BJ (cell line): ENCODE measurements around the gene CEP63. TPM values are rescaled to one million over a fixed set of nuclear protein-coding genes. Genes with fewer than 3 reads are reported as not detected.

Experiments
- CTCF ChIA-PET: fragments of 350-600 bp; formaldehyde crosslinking; extraction: SDS; loops from one replicate; lab custom pipeline; 2021; ENCODE audit warnings: antibody characterized with exemption, inconsistent platforms; lab: Yijun Ruan, JAX
- POLR2A ChIA-PET: fragments of 300-600 bp; sonication (Branson Sonifier 250); formaldehyde crosslinking; extraction: SDS; loops from one replicate; lab custom pipeline; 2021; ENCODE audit warnings: antibody characterized with exemption; lab: Charles Lee
- DNase-seq: peaks from one replicate; pipeline ENCODE4 v3.0.0-alpha.2; 2011; ENCODE audit warnings: low read depth
- H3K27me3 ChIP-seq: 2 replicates; pipeline ENCODE4 v1.6.0; 2011; ENCODE audit warnings: low read length; ENCODE audit not compliant: control insufficient read depth, insufficient read depth
- H3K36me3 ChIP-seq: 2 replicates; pipeline ENCODE4 v1.5.1; 2011; ENCODE audit warnings: low read length; ENCODE audit not compliant: control insufficient read depth, insufficient read depth
- H3K4me3 ChIP-seq: 2 replicates; pipeline ENCODE4 v1.5.1; 2011; ENCODE audit warnings: low read depth, mild to moderate bottlenecking, control low read depth, low read length
- CTCF ChIP-seq: IDR thresholded peaks from 2 replicates; pipeline ENCODE4 v1.5.1; 2011; ENCODE audit warnings: low read depth, mild to moderate bottlenecking, control low read depth, inconsistent platforms, low read length, moderate library complexity; ENCODE audit not compliant: insufficient read depth
- polyA plus RNA-seq: library from polyadenylated mRNA; depleted of rRNA; stranded (reverse); fragments of >200 nt; gene quantifications from 2 replicates; pipeline ENCODE4 v1.2.3, GENCODE V29; 2011

Gene CEP63
- polyA plus RNA-seq, 1 experiment: 6.4 TPM

GRCh38 chr3:134445095-134445494 lies 40.8 kb upstream of the CEP63 start:
- DNase-seq: no peak
- TF ChIP-seq CTCF: no peak
- Histone ChIP-seq H3K4me3 (no peak overlapping the region), H3K27me3 (no peaks in the 10 kb centered on the region), H3K36me3 (no peaks in the 10 kb centered on the region)
- POLR2A ChIA-PET: no interaction called here
- CTCF ChIA-PET: interaction anchor here (1.1 to 2.2 kb wide), 4 partner anchors 8 to 71 kb away, joined by 3 to 7 read pairs (median 3); partner anchors contain the start of gene AMOTL2

DNA sequence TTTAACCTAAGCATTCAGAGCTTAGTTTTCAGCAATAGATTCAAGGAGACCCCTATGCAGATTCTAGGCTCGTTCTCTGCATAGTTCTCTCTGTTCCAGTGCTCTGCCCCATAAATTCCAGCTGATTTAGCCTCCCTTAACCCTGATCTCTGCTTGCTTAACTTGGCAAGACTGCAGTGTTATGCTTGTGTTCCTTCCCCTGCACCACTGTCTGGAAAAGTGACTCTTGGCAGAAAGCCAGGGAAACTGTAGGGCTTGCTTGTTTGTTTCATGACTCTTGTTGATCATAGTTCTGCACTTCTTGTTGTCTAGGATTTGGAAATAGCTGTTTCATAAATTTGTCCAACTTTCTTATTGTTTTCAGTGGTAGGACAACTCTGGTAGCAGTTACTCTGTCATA lies 40.2 kb upstream of the CEP63 start:
- ChIA-PET POLR2A (interaction anchor here (0.5 kb wide), 1 partner anchor 1661 kb away, joined by 3 read pairs; no protein-coding TSS in a partner anchor), CTCF (interaction anchor here (1.1 to 2.2 kb wide), 4 partner anchors 9 to 71 kb away, joined by 3 to 7 read pairs (median 3); partner anchors contain the start of gene AMOTL2)
- no peak for DNase-seq

DNA sequence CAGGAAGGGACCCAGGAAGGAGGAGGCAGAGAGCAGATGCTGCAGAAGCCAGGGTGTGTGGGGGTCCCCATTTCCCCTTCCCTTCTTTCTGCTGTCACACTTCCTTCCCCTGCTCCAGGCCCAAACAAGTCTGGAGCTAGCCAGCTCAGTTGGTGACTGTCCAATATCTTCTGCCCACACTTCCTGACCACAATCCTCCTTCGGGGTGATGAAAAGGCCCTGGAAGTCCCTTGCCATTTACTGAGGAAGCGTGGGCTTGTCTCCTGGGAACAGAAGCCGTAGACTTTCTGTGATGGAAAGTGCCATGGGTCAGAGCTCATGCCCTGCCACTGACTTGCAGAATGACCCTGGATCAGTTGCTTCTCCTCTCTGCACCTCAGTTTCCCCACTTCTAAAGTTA lies 39.1 kb upstream of the CEP63 start:
- ChIA-PET POLR2A (no interaction called here), CTCF (interaction anchor here (0.8 to 2.2 kb wide), 6 partner anchors 11 to 89 kb away, joined by 3 to 7 read pairs (median 3); no protein-coding TSS in a partner anchor)
- no peak for DNase-seq
- no peak for TF ChIP-seq CTCF
- Histone ChIP-seq H3K36me3 (no peaks in the 10 kb centered on the region), H3K4me3 (no peak overlapping the region), H3K27me3 (no peaks in the 10 kb centered on the region)

More for the DNA sequence above, 40.2 kb upstream of the CEP63 start:
- Histone ChIP-seq H3K27me3 (no peaks in the 10 kb centered on the region), H3K36me3 (no peaks in the 10 kb centered on the region), H3K4me3 (no peak overlapping the region)
- TF ChIP-seq CTCF: no peak

DNA sequence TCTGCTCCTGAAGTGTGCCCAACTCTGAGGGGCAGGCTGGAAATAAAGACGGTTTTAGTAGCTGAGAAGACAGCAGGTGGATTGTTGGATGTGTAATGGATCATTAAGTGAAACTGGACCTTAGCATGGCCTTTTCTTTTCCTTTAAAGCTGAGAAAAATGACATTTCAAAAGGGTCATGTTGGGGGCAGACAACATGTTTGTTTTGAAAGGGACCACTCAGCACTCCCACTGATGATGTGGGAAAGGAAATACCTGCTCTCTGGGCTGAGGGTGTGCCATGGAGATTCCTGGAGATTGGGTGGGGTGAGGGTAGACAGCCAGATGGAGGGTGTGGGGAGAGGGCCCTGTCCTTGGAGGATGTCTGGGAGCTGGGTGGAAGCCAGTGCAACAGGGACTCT lies 38.5 kb upstream of the CEP63 start:
- no peaks in the 10 kb centered on the region for H3K36me3 ChIP-seq
- no peak for TF ChIP-seq CTCF
- CTCF ChIA-PET: interaction anchor here (1.0 to 2.8 kb wide), 5 partner anchors 10 to 77 kb away, joined by 3 to 13 read pairs (median 3); no protein-coding TSS in a partner anchor
- H3K4me3 ChIP-seq: no peak overlapping the region
- POLR2A ChIA-PET: no interaction called here
- no peak for DNase-seq
- H3K27me3 ChIP-seq: no peaks in the 10 kb centered on the region

GRCh38 chr3:134448664-134449063 lies 37.2 kb upstream of the CEP63 start:
- no peak for TF ChIP-seq CTCF
- Histone ChIP-seq H3K4me3 (no peak overlapping the region), H3K36me3 (no peaks in the 10 kb centered on the region), H3K27me3 (no peaks in the 10 kb centered on the region)
- ChIA-PET POLR2A (no interaction called here), CTCF (interaction anchor here (0.6 to 2.8 kb wide), 11 partner anchors 9 to 140 kb away, joined by 3 to 13 read pairs (median 4); partner anchors contain the start of gene AMOTL2)
- no peak for DNase-seq
